ENCODE measurements around the gene ACE2. TPM values are rescaled to one million over a fixed set of nuclear protein-coding genes. Genes with fewer than 3 reads are reported as not detected.

Gene ACE2
- total RNA-seq, 1 donor from 2014 or later, result 1.5 TPM

GRCh38 chrX:15512401-15512965 lies 88.3 kb downstream of the ACE2 start:
- no peak for DNase-seq (ENCODE audit: low spot score)
- ATAC-seq, result no peak

GRCh38 chrX:15511563-15511962 lies 89.2 kb downstream of the ACE2 start:
- ATAC-seq (no peak), DNase-seq (ENCODE audit: low spot score) (no peak)

Other genes starting within 250 kb of the ACE2 start
- 0.28 TPM for gene VEGFD, start 216.5 kb downstream of the ACE2 start, total RNA-seq
- gene PIR, start 107.6 kb downstream of the ACE2 start, total RNA-seq, result 19.3 TPM
- gene BMX, start 100.2 kb downstream of the ACE2 start, total RNA-seq, result 0.78 TPM
- gene CLTRN, start 63.8 kb upstream of the ACE2 start, total RNA-seq, result 9.6 TPM
- gene CA5B, start 137.3 kb upstream of the ACE2 start, total RNA-seq, result 1.3 TPM
- 2.6 TPM for gene ZRSR2, start 189.5 kb upstream of the ACE2 start, total RNA-seq